ENCODE results near the gene UBE2J1. TPM values are rescaled to one million over a fixed set of nuclear protein-coding genes. Genes with fewer than 3 reads are reported as not detected.
"Not testable (repeated sequence)": the region's sequence is repeated elsewhere in the genome, so short reads cannot be mapped to it uniquely, and the experiment has no call there.

The UBE2J1 gene
- total and polyA plus RNA-seq, 8 donors: 15.0 to 33.7 (median 29.3) TPM

DNA sequence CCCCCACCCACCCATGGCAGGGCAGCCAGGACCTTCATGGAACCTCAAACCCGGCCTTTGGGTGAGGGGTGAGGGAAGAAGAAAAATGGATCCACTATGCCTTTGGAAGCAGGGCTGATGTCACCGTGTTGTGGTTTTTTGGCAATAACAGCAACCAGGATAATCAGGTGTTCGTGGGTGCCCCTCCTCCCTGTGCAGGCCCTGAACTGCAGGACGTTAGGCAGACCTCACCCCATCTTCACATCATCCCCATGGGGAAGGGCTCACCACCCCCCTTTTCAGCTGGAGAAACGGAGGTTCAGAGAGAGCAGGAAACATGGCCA, 41.0 kb downstream of the UBE2J1 start:
- intact Hi-C loops (cut with DNase I): no loop called here
- Histone ChIP-seq H3K27me3 (no peaks in the 10 kb centered on the region), H3K4me1 (peaks cover 0 to 4% (median 0%) of the 10 kb centered on the region in 3 donors), H3K9me3 (no peaks in the 10 kb centered on the region), H3K27ac (no peak overlapping the region), H3K36me3 (no peaks in the 10 kb centered on the region), H3K4me3 (no peak overlapping the region)
- ATAC-seq (no peak), FAIRE-seq (no peak), DNase-seq (no peak)
- 21 to 32% methylated on average over 5 of the region's 5 CpGs for WGBS, 2 donors
- TF ChIP-seq, protein P1, sequence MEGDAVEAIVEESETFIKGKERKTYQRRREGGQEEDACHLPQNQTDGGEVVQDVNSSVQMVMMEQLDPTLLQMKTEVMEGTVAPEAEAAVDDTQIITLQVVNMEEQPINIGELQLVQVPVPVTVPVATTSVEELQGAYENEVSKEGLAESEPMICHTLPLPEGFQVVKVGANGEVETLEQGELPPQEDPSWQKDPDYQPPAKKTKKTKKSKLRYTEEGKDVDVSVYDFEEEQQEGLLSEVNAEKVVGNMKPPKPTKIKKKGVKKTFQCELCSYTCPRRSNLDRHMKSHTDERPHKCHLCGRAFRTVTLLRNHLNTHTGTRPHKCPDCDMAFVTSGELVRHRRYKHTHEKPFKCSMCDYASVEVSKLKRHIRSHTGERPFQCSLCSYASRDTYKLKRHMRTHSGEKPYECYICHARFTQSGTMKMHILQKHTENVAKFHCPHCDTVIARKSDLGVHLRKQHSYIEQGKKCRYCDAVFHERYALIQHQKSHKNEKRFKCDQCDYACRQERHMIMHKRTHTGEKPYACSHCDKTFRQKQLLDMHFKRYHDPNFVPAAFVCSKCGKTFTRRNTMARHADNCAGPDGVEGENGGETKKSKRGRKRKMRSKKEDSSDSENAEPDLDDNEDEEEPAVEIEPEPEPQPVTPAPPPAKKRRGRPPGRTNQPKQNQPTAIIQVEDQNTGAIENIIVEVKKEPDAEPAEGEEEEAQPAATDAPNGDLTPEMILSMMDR (IDR thresholded peaks at IDR 0.05): no peak

DNA sequence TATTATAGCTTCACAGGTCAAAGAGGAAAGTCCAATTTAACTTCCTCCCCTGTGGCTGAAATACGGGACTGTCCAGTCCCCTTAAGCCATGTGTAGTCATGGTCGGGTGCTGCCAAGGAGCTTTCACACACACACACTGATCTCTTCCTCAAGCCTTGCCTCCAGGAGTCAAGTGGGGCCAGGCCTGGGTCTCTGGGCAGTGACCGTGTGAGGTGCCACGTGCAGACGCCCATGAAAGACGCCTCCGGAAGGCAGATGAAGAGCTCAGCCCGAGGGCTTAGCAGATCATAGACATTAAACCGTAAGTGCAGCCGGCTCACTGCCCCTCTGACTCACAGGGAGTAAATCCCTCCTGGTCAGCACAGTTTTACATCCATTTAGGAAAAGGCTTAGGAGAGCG, 41.6 kb downstream of the UBE2J1 start:
- H3K27ac ChIP-seq: no peak overlapping the region
- DNase-seq: no peak

DNA sequence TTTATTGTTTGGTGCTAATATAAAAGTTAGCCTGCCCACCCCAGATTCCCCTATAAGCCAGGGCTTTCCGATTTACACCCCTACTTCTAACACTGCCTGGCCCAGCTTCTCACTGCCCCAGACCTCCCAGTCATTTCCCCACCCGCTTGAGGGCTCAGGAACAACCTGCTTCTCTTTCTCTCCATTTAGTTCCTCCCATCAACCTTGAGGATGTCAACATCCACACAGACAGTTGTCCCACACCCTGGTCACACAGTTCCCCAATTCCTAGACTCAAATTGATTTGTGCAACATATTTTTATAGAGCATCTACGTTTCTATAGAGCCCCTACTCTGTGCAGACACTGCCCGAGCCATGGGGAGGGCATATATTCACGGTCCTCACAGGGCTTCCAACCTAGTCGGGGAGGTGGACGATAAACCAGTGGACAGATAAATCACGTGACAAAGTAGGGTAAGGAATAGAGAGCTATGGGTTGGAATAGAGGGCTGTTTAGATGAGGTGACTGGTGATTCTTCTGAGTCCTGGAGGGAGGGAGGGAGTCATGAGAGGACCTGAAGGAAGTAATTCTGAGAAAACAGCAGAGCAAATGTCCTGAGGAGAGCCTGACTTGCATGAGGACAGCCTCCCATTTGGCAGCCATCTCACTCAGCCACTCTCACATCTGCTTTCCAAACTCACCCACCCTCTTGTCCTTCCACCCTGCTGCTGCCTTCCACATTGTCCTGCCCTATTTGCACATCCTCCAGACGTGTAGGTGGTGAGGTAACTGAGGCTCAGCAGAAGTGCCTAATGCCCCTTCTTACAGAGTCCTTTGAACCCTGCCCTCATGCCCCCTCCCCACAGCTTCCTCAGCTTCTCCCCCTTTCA, 43.8 kb downstream of the UBE2J1 start:
- no peak overlapping the region for H3K27ac ChIP-seq
- H3K27me3 ChIP-seq: no peaks in the 10 kb centered on the region
- ATAC-seq (no peak), DNase-seq (no peak), FAIRE-seq (no peak)
- peaks cover 0 to 4% (median 0%) of the 10 kb centered on the region in 3 donors for H3K4me1 ChIP-seq
- H3K36me3 ChIP-seq: no peaks in the 10 kb centered on the region
- intact Hi-C loops (cut with DNase I): no loop called here
- no peaks in the 10 kb centered on the region for H3K9me3 ChIP-seq
- 67 to 74% methylated on average over 9 of the region's 9 CpGs for WGBS, 2 donors
- H3K4me3 ChIP-seq: no peak overlapping the region
- TF ChIP-seq, protein P1 (IDR thresholded peaks at IDR 0.05): no peak

More for the DNA sequence above, 41.6 kb downstream of the UBE2J1 start:
- Histone ChIP-seq H3K9me3 (no peaks in the 10 kb centered on the region), H3K4me1 (peaks cover 0 to 4% (median 0%) of the 10 kb centered on the region in 3 donors), H3K4me3 (no peak overlapping the region), H3K27me3 (no peaks in the 10 kb centered on the region), H3K36me3 (no peaks in the 10 kb centered on the region)
- TF ChIP-seq, protein P1 (IDR thresholded peaks at IDR 0.05): no peak
- ATAC-seq: no peak
- FAIRE-seq: no peak
- 59 to 67% methylated on average over 11 of the region's 11 CpGs for WGBS, 2 donors
- intact Hi-C loops (cut with DNase I): no loop called here

DNA sequence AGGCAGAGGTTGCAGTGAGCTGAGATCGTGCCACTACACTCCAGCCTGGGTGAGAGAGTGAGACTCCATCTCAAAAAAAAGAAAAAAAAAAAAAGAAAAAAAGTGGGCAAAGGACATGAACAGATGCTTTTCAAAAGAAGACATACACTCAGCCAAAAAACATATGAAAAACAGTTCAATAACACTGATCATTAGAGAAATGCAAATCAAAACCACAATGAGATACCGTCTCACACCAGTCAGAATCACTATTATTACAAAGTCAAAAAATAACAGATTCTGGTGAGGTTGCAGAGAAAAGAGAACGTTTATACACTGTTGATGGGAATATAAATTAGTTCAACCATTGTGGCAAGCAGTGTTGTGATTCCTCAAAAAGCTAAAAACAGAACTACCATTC, 48.0 kb downstream of the UBE2J1 start:
- H3K4me1 ChIP-seq; H3K36me3 ChIP-seq; H3K27me3 ChIP-seq; DNase-seq; H3K27ac ChIP-seq; H3K9me3 ChIP-seq; H3K4me3 ChIP-seq; intact Hi-C loops (cut with DNase I); ATAC-seq; FAIRE-seq: not testable (repeated sequence)
- 81 to 92% methylated on average over 3 of the region's 3 CpGs for WGBS, 2 donors

DNA sequence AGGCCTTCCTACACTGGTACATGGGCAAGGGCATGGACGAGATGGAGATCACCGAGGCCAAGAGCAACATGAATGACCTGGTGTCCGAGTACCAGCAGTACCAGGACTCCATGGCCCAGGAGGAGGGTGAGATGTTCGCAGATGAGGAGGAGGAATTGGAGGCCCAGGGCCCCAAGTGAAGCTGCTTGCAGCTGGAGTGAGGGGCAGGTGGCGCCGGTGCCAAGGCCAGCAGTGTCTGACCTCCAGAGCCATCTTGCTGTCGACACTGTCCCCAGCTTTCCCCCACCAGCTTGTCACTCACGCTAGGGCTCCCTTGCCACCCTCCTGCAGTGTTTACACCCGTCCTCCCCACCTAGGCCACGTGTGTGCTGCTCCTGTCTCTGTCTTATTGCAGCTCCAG, 49.6 kb downstream of the UBE2J1 start:
- intact Hi-C loops (cut with DNase I): no loop called here
- ATAC-seq: no peak
- TF ChIP-seq, protein P1 (IDR thresholded peaks at IDR 0.05): no peak
- Histone ChIP-seq H3K9me3 (no peaks in the 10 kb centered on the region), H3K36me3 (no peaks in the 10 kb centered on the region), H3K4me3 (no peak overlapping the region), H3K27ac (no peak overlapping the region), H3K4me1 (no peaks in the 10 kb centered on the region), H3K27me3 (no peaks in the 10 kb centered on the region)
- no peak for FAIRE-seq
- WGBS, 2 donors: 89 to 90% methylated on average over 10 of the region's 10 CpGs
- DNase-seq: no peak

Measured in pancreas (tissue), 10 donors.